ENCODE results near the gene ING5.
"Not testable (repeated sequence)": the region's sequence is repeated elsewhere in the genome, so short reads cannot be mapped to it uniquely, and the experiment has no call there.

Gene ING5

DNA sequence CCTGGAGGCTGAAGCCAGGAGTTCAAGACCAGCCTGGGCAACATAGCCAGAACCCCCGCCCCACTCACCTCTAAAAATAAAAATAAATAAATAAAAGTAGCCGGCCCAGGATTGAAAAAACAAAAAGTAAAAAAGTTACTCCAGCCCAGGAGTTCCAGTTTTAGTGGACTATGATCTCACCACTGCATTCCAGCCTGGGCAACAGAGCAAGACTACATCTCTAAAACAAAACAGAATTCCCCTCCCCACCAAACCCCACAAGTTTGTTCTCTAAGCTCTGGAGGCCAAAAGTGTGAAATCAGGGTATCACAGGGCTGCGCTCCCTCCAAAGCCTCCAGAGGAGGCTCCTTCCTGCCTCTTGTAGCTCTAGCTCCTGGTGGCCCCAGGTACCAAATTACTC lies 34.3 kb downstream of the ING5 start:
- in situ Hi-C loops (cut with MboI; ENCODE audit: low sequenced_read_pairs) = loop anchor here (10.0 kb wide), 1 partner anchor 139 kb away; no protein-coding TSS in a partner anchor

DNA sequence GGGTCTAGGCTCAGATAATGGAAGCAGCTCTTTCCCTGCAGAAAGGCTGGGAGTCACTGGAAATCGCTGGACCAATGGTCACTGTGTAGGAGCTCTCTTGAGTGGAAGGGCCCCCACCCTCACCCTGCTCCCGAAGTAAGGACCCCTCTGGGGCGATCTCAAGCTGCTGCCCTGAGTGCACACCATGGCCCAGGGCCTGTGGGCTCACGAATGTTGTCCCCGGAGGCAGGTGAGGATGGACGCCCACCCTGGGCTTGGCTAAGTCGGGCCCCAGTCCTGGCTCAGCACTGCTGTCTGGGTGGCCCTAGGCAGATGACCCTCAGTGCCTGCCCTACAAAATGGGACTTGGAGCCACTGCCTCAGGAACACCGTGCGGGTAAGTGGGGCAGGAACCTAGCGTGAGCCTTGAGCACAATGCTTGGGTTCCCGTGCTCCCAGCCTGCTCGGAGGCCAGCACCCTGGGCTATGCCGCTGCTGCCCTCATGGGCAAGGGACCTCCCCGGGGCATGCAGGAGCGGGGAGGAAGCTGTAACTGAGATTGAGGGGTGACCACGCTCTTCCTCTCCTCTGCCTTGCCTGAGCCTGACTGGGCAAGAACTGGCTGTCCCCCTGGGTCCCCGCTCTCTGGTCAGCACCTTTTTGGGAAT lies 36.3 kb downstream of the ING5 start:
- in situ Hi-C loops (cut with MboI; ENCODE audit: low sequenced_read_pairs) = loop anchor here (10.0 kb wide), 1 partner anchor 137 kb away; no protein-coding TSS in a partner anchor

DNA sequence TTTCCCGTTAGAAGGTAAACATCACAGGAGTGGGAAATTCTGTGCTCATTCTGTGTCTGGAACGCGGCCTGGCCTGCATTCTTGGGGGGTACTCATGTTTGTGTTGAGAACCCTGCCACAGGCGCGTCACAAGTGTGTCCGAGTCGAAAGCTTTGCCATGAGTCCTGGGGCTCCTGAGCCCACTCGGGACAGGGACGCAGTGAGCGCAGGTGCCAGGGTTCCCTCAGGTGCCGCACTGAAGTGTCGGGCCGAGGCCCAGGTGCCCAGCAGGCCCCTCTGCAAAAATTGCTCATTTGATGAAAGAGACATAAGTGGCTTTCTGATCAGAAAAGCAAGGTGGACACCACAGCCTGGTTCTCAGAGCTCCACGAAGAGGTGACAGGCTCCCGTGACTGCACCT lies 37.3 kb downstream of the ING5 start:
- in situ Hi-C loops (cut with MboI; ENCODE audit: low sequenced_read_pairs) = loop anchor here (10.0 kb wide), 1 partner anchor 136 kb away; no protein-coding TSS in a partner anchor

DNA sequence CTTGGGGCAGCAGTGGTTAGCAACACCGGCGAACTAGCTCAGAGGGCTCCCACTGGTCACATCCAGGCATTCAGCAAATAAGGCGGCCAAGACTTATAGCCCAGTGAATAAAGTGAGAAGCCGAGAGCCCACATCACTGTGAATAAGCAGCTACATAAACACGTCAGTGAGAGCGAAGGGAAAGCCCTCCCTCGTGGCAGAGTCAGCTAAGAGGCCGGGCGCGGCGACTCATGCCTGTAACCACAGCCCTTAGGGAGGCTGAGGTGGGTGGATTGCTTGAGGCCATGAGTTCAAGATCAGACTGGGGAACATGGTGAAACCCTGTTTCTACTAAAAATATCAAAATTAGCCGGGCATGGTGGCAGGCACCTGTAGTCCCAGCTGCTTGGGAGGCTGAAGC lies 37.8 kb downstream of the ING5 start:
- in situ Hi-C loops (cut with MboI; ENCODE audit: low sequenced_read_pairs) = loop anchor here (10.0 kb wide), 1 partner anchor 135 kb away; no protein-coding TSS in a partner anchor

DNA sequence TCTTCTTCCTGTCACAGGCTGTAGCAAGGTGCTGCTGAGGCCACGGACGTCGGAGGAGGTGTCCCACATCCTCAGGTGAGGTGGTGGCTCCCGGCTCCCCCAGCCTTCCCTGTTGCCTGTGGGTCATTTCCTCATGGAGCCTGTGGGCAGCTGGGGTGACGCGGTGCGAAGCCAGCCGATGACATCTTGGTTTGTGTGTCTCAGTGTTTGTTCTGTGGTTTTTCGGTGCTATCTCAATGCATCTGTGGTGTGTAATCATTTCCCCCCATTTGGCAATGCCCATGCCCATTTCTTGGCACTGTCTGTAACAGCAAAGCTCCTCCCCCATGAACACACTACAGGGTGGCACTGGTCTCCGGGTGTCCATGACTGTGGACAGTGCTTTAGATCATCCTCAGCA lies 39.2 kb downstream of the ING5 start:
- in situ Hi-C loops (cut with MboI; ENCODE audit: low sequenced_read_pairs) = no loop called here

DNA sequence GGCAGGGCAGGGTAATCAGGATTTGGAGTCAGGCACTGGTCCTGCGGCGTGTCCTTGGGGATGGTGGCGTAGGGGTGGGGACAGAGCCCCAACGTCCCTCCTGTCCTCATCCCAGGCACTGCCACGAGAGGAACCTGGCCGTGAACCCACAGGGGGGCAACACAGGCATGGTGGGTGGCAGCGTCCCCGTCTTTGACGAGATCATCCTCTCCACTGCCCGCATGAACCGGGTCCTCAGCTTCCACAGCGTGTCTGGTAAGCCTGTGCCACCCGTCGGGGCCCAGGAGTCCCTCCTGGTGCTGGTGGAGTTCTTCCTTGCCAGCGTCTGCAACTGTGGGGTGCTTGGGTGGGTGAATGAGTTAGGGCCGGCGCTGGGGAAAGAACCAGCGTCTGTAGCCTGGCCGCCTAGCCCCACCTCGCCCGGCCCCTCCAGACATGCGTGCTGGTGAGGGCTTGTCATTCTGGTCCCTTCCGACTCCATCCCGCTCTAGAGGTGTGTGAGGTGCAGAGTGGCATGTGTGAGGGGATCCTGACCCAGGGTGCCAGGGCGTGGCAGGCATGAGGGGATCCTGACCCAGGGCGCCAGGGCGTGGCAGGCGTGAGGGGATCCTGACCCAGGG lies 40.6 kb downstream of the ING5 start:
- in situ Hi-C loops (cut with MboI; ENCODE audit: low sequenced_read_pairs) = no loop called here

DNA sequence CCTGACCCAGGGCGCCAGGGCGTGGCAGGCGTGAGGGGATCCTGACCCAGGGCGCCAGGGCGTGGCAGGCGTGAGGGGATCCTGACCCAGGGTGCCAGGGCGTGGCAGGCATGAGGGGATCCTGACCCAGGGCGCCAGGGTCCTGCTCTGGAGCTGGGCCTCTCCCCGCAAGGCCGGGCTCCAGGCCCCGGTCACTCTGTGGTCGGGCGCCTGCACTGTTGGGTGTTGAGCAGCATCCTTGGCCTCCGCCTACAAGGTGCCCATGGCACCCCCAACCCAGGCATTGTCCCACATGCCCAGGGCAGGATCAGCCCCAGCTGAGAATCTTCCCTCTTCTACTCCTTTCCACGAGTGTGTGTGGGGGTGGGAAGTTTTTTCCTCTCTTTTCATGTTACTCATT lies 41.2 kb downstream of the ING5 start:
- in situ Hi-C loops (cut with MboI; ENCODE audit: low sequenced_read_pairs) = not testable (repeated sequence)

DNA sequence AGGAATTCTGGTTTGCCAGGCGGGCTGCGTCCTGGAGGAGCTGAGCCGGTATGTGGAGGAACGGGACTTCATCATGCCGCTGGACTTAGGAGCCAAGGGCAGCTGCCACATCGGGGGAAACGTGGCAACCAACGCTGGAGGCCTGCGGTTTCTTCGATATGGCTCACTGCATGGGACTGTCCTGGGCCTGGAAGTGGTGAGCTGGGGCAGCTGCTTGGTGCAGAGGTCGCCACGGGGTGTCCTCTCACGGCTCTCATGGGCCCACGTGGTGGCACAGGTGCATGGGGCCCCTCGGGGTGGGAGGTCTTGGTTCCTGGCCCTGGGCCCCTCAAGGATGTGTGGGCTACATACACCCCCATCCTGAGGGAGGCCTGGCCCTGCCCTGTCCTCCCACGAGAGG lies 41.8 kb downstream of the ING5 start:
- in situ Hi-C loops (cut with MboI; ENCODE audit: low sequenced_read_pairs) = no loop called here

DNA sequence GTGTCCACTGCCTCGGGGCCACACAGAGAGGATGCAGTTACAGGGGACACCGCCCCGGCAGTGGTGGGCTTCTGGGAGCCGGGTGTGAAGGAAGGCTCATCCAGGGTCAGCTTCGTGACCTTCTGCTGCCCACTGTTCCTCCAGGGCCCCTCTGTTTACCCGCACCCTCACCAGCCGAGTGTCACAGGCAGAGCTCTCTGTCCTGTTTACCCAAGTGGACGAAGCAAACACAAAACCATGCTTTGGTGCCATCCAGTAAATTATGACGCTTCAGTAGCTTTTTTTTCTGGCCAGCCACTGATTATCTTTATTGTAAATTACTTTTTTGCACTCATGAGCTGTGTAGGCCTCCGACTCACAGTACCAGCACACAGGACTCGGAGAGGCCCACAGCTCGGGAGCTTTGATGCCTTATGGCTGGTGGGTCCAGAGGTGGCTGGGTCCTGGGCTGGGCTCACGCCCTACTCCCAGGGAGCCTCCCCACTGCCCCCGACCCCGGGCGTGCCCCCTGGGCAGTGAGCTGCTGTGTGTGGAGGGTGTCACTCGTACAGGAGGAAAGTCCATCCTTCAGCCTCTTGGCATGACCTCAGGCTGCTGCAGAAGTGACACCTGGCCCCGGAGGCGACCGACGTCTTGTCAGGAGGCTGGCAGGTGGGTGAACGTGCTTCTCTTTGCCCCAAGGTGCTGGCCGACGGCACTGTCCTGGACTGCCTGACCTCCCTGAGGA lies 42.4 kb downstream of the ING5 start:
- in situ Hi-C loops (cut with MboI; ENCODE audit: low sequenced_read_pairs) = no loop called here

DNA sequence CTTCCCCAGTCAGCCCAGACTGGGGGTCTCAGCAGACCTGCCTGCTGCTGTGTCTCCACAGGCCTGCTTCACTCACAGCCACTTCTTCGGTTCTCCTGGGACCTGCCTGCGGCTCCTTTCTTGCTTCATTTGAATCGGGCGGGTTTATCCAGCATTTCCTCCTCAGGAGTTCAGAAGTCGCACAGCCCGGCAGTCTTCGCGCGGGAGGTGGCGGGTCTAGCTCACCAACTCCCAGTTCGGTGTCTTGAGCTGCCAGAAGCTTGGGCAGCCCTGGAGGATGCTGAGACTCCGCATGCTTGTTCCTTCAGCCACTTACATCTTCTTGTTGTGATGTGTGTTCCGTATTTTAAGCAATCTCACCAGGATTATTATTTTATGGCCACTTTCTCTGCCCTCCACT lies 43.4 kb downstream of the ING5 start:
- in situ Hi-C loops (cut with MboI; ENCODE audit: low sequenced_read_pairs) = no loop called here

DNA sequence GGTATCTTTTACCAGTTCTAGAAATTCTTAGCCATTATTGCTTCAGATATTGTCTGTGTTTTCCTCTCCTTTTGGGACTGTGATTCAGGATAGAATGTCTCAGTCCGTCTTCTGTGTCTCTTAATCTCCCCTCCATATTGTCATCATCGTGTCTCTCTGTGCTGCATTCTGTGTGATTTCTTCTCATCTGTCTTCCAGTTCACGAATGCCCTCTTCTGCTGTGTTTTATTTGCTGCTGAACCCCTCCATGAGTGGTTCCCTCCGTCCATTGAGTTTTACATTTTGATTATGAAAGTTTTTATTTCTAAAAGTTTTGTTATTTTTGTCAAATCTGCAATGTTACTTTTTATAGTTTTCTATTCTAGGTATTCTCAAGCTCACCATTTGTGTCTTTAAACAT lies 44.2 kb downstream of the ING5 start:
- in situ Hi-C loops (cut with MboI; ENCODE audit: low sequenced_read_pairs) = no loop called here

DNA sequence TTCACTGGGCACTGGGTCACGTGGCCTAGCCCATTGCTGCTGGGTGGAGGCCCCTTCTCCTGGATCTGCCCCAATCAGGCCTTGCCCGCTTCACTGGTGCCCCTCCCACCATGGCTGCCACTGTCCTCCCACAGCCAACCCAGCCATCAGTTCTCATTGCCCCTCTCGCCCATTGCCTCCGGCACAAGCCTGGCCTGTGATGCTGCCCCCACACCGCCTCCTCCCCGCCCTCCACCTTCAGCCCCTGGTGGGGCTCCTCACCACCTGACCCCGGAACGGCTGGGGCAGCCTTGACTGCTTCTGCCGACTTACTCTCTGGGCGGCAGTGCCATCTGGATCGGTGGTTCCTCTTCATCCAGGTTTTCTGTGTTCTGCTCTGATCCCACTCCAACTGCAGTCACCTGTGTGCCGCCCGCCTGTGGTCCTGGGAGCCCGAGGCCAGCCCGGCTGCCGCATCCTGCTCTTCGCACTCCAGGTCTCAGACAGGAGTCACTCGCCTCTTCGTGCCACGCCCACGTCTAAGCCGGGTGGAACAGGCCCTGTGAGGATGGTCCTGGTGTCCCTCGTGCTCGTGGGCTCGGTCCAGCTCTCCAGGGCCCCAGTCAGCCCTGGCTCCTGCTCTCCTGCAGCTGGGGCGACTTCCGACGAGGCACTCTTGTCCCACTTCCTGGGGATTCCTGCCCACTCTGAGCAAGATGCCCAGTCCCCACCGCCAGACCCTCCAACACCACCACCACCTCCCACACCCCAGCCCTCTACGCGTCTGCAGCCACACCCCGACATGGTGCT lies 46.8 kb downstream of the ING5 start:
- in situ Hi-C loops (cut with MboI; ENCODE audit: low sequenced_read_pairs) = no loop called here

DNA sequence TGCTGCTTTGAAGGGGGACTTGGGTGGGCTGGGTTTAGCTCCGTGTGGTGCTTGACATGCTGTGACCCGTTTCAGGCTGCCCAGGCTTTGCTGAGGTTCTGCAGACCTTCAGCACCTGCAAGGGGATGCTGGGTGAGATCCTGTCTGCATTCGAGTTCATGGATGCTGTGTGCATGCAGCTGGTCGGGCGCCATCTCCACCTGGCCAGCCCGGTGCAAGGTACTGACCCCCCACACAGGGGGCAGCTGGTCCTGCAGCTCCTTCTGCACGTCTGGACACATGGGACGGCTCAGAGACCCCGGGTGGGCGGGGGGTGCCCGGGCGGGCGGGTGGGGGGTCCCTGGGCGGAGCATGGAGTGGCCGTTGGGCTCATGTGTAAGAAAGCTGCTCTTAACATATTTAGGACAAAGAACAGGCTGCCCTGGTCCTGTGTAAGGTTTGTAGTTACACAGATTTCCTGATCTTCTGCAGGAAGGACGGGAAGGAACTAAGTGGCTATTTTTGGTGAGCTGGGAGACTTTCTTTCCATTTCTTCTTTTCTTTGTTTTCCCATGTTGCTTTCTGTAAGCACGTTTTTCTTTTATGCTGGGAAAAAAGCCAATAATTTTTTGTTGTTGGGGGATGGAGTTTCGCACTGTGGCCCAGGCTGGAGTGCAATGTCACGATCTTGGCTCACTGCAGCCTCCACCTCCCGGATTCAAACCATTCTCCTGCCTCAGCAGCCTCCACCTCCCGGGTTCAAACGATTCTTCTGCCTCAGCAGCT lies 48.4 kb downstream of the ING5 start:
- in situ Hi-C loops (cut with MboI; ENCODE audit: low sequenced_read_pairs) = no loop called here

DNA sequence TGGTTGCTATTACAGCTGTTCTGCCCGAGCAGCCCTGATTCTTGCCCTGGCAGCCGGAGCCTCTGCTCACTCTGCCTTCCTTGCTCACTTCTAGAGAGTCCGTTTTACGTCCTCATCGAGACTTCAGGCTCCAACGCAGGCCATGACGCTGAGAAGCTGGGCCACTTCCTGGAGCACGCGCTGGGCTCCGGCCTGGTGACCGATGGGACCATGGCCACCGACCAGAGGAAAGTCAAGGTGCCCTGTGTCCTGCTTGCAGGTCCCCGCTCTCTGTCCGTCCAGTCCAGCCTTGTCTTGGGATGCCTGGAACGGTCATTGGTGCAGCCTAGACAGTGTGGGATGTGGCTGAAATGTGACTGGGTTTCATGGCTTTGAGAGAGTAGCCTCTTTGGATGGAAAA lies 49.3 kb downstream of the ING5 start:
- in situ Hi-C loops (cut with MboI; ENCODE audit: low sequenced_read_pairs) = no loop called here

DNA sequence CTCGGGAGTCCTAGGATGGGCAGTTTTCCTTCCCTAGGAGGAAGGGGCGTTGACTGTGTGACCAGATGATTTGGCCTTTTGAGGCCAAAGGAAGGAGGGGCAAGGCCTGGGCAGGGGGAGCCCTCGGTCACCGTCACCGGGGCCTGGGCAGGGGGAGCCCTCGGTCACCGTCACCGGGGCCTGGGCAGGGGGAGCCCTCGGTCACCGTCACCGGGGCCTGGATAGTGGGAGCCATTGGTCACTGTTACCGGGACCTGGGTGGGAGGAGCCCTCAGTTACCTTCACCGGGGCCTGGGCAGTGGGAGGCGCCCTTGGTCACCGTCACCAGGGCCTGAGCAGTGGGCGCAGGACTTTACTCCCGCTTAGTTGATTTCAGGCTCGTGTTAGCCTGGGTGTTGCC lies 49.9 kb downstream of the ING5 start:
- in situ Hi-C loops (cut with MboI; ENCODE audit: low sequenced_read_pairs) = no loop called here

DNA sequence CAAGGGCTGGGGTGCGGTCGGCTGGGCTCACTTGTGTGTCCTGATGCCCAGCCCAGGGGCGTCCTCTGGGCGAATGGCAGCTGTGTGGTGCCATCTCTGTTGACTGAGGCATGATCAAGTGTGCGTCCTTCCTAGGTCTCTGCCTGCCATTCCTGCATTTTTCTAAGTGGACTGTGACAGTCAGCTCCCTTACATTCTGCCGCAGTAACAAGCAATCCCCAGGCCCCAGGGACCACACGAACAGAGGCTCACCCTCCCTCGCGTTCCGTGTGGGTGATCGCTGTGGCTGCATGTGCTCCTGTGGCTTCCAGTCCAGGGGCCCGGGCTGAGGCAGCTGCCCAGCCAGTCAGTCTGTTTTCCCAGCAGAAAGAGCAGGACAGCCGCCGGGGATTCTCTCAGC lies 50.4 kb downstream of the ING5 start:
- in situ Hi-C loops (cut with MboI; ENCODE audit: low sequenced_read_pairs) = no loop called here

DNA sequence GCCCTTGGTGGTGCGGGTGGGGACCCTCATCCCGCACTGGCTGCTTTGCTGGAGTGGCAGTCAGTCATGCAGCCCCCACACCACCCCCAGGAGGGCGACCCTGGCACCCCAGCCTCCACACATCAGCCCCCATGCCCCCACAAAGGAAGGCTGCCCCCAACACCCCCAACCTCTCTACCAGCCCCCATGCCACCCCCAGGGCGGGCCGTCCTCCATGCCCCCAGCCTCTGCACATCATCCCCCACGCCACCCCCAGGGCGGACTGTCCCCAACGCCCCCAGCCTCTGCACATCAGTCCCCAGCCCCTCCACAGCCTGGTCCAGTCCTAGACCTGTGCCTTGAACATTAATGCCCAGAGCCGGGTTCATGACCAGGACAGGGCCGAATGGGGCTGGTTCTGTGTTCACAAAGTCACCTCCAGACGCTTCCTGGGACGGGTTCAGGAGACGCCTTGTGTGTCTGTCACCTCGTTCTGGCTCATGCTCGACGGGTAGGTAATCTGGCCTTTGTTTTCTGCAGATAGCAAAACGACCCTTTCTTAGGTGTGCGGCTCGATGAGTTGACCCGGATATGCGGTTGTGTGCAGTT lies 50.9 kb downstream of the ING5 start:
- in situ Hi-C loops (cut with MboI; ENCODE audit: low sequenced_read_pairs) = no loop called here

DNA sequence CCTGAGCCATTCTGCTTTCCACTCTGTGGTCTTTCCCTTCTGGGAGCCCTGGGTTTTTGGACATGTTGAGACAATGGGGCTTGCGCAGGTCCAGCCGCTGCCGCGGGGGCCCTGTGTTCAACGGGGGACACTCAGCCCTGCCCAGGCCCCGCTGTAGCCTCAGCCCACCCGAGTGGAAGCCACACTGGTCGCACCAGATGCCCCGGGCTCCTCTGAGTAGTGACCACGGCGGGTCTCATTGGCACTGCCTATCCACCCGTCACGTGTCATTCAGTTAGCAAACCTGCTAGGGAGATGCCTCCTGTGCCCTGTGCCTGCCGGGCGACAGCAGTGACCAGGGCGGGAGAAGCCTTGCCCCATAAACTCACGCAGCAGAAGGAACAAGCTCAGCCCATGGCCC lies 51.7 kb downstream of the ING5 start:
- in situ Hi-C loops (cut with MboI; ENCODE audit: low sequenced_read_pairs) = no loop called here

DNA sequence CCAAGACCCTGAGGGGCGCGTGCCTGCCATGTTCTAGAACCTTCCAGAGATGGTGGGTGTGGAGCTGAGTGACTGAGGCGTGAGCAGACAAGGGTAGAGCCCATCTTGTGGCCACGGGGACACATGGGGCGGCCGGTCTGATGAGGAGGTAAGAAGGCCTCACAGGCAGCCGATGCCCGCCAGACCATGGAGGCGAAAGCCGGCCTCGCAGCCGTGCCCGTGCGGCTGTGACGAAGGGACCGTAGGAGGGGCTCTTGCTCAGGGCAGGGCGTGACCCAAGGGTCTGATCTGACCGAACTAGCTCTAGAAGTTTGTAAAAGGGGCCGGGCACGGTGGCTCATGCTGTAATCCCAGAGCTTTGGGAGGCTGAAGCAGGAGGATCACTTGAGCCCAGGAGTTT lies 52.2 kb downstream of the ING5 start:
- in situ Hi-C loops (cut with MboI; ENCODE audit: low sequenced_read_pairs) = no loop called here

DNA sequence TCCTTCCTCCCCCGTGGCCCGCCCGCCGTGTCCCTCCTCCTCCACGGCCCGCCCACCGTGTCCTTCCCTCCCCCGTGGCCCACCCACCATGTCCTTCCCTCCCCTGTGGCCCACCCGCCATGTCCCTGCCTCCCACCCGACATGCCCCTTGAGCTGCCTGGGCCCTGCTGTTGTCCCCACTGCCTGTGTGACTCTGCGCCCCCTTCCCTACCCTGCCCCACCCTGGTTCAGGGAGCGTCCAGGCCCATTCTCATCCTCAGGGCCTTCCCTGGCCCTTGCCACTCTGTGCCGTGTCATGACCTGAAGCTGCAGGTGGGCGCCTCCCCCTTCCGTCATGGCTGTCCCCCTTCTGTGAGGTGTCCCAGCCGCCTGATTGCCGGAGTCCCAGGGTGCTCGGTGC lies 53.3 kb downstream of the ING5 start:
- in situ Hi-C loops (cut with MboI; ENCODE audit: low sequenced_read_pairs) = no loop called here

Measured in HL-60/S4 treated with retinoic acid at 250 ng/mL for 4 days and 3 days (cell line).